A549 treated with AZD2906 at 1 μM for 4 hours (cell line): ENCODE results near the gene VPS11. TPM values are rescaled to one million over a fixed set of nuclear protein-coding genes. Genes with fewer than 3 reads are reported as not detected.

Source experiments
- total RNA-seq: library from RNA; stranded (reverse); fragments of 200-300 nt; extraction: Qiagen RNA extraction; gene quantifications from 5 replicates; pipeline ENCODE4 v1.2.3, GENCODE V29; 2022

Gene VPS11
- total RNA-seq = 11.1 to 12.8 TPM (median 12.2 TPM) in 5 replicates

DNA sequence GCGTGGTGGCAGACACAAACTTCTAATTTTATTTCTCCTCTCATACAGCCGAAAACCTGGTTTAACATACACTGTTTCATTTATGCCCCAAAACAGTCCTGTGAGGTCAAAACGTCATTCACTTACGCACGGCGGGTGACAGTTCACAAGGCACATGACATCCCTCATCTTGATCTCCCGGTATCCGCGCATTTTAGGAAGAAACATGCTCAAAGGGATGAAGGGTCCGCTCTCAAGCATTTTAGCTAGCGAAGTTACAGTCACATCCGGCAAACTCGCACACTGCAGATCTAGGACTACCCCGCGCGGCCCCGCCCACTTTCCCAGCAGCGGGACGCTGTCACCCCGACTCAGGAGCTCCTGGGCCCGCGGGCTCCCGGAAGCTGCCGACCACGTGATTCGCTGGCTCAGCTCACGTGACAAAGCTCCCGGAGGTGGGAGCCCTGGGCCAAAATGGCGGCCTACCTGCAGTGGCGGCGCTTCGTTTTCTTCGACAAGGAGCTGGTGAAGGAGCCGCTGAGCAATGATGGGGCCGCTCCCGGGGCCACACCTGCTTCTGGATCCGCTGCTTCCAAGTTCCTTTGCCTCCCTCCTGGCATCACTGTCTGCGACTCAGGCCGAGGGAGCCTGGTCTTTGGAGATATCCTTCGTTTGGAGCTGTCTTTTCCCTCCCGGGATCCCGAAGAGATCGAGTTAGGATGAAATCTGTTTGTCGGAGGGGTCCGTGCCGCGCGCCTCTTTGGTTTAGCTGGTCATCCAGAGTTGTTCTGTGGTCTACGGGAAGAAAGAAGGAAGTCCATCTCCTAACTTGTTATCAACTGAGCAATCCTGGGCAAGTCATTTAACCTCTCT lies at the start of gene VPS11:
TSS of gene VPS11 (plus strand) at position 448 of the 852 bp plus-strand sequence. CDS start at position 454, 6 bp downstream.

DNA sequence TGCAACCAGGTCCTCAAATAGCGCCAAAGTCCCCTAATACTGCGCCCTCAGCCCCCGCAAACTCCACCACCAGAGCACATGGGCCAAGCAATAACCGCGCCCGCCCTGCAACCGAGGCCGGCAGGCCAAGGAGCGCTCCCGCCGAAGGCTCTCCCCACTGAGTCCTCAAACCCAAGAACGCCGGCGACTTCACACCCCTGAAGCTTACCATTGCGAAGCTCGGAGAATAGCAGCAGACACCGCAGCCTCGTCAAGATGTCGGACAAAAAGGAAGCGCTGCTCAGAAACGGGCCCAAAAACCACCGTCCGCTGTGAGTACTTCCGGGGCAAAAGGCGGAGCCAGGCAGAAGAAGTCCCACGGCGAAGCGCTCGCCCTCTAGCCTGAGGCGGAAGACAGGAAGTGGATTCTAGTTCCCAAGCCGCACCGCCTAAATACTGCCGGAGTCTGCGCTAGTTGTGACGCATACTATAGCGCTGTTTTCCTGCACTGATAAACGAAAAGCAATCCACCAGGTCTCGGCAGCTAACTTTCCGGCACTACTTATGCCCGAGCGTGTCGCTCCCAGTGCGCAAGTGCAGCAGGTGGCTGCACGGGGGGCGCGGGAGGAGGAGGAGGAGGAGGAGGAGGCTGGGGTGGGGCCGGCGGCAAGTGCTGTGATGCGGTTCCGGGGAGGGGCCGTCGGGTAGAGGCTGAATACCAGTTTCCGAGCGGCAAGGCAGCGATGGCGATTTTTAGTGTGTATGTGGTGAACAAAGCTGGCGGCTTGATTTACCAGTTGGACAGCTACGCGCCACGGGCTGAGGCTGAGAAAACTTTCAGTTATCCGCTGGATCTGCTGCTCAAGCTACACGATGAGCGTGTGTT lies 49.3 kb upstream of the VPS11 start, which contains the start of the genes RPS25 and TRAPPC4:
TSS of gene RPS25 (minus strand) at position 270 of the 865 bp plus-strand sequence. CDS start at position 211, 59 bp downstream.
TSS of gene TRAPPC4 (plus strand) at position 693 of the 865 bp plus-strand sequence. CDS start at position 723, 30 bp downstream.

DNA sequence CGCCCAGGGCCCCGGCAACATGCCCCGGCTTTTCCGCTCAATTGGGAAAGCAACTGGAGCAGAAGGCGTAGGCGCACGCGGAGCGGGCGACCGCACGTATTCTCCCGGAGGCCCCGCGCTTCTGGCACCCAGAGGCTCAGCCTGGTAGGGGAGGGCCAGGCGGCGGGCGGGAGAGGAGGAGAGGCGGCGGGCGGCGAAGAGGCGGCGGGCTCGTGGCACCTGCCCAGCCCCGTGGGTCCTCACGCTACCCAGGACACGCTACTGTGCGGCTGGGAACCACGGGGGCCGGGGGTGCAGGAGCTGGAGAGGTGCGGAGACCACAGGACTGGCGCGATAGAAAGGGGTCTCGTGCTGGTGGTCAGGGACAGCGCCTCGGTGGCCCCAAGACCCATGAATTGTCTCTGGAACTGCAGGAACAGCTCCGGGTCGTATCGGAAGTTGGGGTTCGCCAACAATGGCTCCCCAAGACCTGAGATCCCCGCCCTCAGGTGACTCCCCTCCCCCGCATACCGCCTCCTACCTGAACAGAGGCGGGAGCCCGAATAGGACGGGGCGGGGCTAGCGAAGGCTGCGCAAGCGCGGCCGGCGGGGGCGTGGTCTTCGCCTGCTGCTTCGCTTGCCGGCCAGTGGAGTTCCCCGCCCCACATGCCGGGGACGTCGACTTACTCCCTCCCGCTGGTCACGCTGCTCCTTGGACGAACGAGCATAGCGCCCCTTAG lies 37.1 kb upstream of the VPS11 start, which contains the start of gene SLC37A4:
TSS of gene SLC37A4 (minus strand) at position 549 of the 719 bp plus-strand sequence.

DNA sequence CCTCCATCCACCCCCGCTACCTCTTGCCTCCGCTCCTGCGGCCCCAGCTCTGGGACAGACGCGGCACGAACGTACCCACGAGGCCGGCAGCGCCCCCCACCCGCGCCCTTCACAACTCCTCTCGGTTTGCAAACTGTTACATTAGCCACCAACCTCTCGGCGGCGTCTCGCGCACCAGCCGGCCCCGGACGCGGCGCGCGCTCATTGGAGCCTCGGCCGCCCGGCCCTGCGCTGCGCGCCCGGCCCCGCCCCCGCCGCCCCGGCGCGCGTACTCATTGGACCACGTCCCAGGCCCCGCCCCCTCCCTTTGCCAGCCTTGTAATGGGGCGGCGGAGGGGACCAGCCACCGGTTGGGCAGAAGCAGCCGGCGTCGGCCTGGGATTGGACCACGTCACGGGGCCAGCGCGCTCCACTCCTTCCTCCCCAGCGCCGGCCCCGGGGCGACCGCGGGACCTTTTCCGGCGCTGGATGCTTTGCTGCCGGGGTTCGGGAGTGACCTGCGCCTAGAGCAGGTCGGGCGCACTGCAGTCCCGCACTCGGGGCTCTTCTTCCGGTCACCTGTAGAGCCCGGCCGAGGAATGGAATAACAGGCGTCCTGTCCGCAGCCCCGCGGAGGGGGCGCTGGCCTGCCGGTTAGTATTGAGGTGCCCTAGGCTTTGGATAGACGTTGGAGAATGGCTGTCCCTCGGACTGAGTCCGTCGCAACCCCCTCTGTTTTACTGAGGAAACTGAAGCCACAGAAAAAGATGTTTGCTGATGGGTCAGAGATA lies 10.4 kb upstream of the VPS11 start, which contains the start of gene HYOU1:
TSS of gene HYOU1 (minus strand) at position 206 of the 770 bp plus-strand sequence. CDS start 1,045 bp downstream, outside the sequence.

DNA sequence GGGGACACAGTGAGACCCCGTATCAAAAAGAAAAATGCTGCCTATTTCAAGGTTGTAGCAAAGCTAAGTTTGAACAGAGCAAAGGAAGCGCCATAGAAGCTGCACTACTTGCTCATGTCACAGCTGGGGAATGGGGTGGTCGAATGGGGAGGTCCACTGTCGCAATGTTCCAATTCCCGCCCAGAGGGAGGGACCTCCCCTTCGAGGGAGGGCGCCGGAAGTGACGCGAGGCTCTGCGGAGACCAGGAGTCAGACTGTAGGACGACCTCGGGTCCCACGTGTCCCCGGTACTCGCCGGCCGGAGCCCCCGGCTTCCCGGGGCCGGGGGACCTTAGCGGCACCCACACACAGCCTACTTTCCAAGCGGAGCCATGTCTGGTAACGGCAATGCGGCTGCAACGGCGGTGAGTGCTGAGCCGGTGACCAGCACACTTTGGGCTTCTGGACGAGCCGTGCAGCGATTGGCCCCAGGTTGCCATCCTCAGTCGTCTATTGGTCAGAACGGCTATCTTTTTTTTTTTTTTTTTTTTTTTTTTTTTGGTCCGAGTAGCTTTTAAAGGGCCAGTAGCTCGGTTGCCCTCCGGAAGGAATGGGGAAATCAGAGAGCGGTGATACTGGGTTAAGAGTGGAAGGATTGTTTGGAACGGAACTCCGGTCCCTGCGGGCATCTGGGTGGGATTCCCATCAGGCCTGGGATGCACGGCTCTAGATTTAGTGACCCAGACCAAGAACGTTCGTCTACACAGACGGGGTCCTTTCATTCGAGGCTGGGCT lies 17.2 kb downstream of the VPS11 start, which contains the start of gene HMBS:
TSS of gene HMBS (plus strand) at position 219 of the 774 bp plus-strand sequence. CDS start at position 372, 153 bp downstream.

DNA sequence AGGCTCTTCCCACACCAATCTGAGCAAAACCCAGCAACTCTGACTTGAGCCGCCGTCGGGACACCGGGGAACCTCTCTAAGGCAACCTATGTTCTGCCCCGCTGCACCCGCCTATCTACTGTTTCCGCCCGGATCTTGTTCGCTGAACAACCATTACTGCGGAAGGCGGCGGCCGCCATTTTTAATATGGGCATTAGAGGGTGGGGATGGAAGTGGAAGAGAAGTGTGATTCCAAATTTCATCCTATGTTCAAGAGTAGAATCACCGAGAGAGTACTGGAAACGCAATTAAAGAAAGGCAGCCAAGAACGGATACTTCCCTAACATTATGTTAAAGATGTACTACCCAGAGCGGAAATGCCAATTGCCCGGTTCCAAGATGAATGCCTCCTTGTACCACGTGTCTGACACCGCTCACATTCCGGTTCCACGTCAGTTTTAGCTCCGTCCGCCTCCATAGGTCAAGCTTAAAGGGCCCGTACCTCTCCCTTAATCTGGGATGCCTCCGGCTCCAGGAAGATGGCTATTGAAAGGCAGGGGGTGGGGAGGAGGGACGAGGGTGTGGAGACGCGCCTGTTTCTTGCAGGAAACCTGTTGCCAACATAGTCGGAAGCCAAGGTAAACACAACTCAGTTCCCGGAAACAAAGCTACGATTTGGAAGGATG lies 34.3 kb downstream of the VPS11 start, which contains the start of gene DPAGT1:
TSS of gene DPAGT1 (minus strand) at position 95 of the 665 bp plus-strand sequence. CDS start 198 bp downstream, outside the sequence.

DNA sequence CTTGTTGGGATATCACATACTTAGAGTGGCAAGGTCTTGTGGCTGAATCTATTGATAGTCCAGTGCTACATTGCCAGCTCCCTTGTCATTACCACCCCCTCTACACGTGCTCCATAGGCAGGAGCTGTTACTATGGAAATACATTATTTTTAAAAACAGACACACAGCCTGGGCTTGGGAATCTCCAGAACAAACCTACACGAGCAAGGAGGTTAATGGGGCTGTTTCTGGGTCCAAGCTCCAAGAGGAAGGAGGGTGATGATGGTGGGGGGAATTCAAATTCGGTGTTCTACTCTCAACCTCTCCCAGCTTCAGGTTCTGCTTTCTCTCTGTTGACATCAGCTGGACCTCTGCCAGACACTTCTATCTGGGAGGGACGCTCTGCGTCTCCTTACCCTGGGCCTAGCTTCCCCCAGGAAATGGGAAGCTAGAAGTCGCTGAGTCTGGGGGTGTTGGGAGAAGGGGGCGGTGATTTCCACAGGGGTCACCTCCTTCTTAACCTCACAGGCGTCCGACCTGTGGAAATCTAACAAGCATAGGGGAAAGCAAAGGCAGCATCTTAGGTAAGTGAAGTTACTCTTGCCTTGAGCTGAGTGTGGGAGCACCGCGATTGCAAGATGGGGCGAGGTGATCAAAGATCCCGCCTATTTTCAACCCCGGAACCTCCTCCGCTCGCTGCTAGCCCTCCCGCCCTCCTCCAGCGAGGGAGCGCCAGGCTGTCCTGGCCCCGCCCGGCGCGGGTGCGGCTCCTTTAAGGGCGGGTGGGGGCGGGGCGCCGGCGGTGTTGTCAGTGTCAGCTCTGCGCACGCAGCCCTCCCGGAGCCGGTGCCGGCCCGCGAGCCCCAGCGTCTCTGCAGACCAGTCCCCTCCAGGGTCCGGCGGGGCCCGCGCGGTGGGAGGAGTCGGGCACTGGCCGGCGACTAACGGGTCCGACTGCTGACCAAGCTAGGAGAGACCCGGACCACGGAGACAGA lies 39.2 kb downstream of the VPS11 start, which contains the start of gene C2CD2L:
TSS of gene C2CD2L (plus strand) at position 781 of the 974 bp plus-strand sequence. CDS start 398 bp downstream, outside the sequence.

DNA sequence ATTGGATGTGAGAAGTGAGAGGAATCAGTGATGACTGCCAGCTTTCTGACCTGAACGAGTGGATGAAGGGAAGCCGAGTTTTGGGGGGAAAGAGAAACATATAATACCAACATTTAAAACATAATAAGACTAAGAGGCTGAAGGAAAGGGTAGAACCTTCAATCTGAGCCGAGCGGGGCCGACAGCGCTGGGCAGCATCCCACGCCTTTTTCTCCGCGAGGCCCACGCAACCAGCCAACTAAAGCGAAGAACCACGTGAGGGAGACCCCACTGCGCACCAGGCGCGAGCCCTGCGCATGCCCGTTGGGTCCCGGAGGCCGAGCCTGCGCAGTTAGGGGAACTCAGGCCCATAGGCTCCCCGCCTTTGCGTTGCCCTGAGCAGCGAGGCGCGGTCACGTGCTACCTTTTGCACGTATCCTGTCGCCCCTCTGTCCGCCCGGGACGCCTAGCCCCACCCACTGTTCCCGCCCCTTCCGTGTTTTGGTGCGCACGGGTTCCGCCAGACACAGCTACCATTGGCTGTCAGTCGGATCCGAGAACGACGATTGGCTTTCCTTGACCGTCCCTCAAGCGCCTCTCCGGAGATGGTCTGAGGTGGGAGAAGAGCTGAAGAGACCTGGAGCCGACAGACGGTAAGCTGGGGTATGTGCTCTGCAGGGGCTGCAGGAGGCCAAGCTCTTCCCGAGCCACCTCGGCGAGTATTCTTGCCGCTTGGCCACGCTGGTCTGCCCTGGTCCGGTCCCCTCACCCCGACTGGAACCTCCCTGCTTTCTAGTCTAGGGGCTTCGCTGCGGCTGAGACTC lies 53.6 kb downstream of the VPS11 start, which contains the start of gene HINFP:
TSS of gene HINFP (plus strand) at position 573 of the 803 bp plus-strand sequence. CDS start 5,365 bp downstream, outside the sequence.

Other genes with a start within 250 kb of the VPS11 start
- gene CXCR5, start 183.9 kb upstream of the VPS11 start, total RNA-seq = 0.09 to 0.19 TPM (median 0.14 TPM) in 5 replicates
- 138 to 215 TPM (median 187 TPM) in 5 replicates for gene BCL9L, start 141.9 kb upstream of the VPS11 start, total RNA-seq
- gene UPK2, start 111.5 kb upstream of the VPS11 start, total RNA-seq = 0.23 to 1.2 TPM (median 0.90 TPM) in 5 replicates
- gene FOXR1, start 96.1 kb upstream of the VPS11 start, total RNA-seq = not detected in 5 replicates
- gene CENATAC, start 69.7 kb upstream of the VPS11 start, total RNA-seq = 10.2 to 14.9 TPM (median 10.6 TPM) in 5 replicates
- gene RPS25, start 49.5 kb upstream of the VPS11 start, total RNA-seq = 771 to 1,028 TPM (median 776 TPM) in 5 replicates
- gene TRAPPC4, start 49.1 kb upstream of the VPS11 start, total RNA-seq = 58.5 to 64.0 TPM (median 60.1 TPM) in 5 replicates
- gene SLC37A4, start 36.9 kb upstream of the VPS11 start, total RNA-seq = 11.4 to 12.0 TPM (median 11.6 TPM) in 5 replicates
- gene HYOU1, start 10.6 kb upstream of the VPS11 start, total RNA-seq = 41.9 to 48.0 TPM (median 45.4 TPM) in 5 replicates
- gene HMBS, start 17.1 kb downstream of the VPS11 start, total RNA-seq = 42.4 to 55.7 TPM (median 45.5 TPM) in 5 replicates
- gene DPAGT1, start 34.0 kb downstream of the VPS11 start, total RNA-seq = 30.3 to 37.9 TPM (median 36.3 TPM) in 5 replicates
- gene C2CD2L, start 39.5 kb downstream of the VPS11 start, total RNA-seq = 4.1 to 5.7 TPM (median 5.0 TPM) in 5 replicates
- 9.2 to 10.8 TPM (median 9.4 TPM) in 5 replicates for gene HINFP, start 53.8 kb downstream of the VPS11 start, total RNA-seq
- gene ABCG4, start 81.2 kb downstream of the VPS11 start, total RNA-seq = 0.27 to 0.52 TPM (median 0.33 TPM) in 5 replicates
- 10.4 to 11.6 TPM (median 10.9 TPM) in 5 replicates for gene NLRX1, start 100.9 kb downstream of the VPS11 start, total RNA-seq
- 0.06 to 0.20 TPM (median 0.14 TPM) in 5 replicates for gene NHERF4, start 117.7 kb downstream of the VPS11 start, total RNA-seq
- 5.8 to 8.9 TPM (median 7.6 TPM) in 5 replicates for gene CBL, start 138.5 kb downstream of the VPS11 start, total RNA-seq
- gene MCAM, start 249.3 kb downstream of the VPS11 start, total RNA-seq = 10.4 to 12.7 TPM (median 11.5 TPM) in 5 replicates